GM12874 (cell line): ENCODE data around the gene DPYD.

Experiments
- TF ChIP-seq, protein P1 (sequence below): IDR thresholded peaks from 2 replicates; pipeline ENCODE4 v1.5.1; 2011; ENCODE audit warnings: low read depth, mild to moderate bottlenecking, control low read depth, low read length, moderate library complexity; ENCODE audit not compliant: insufficient read depth

Gene DPYD

DNA sequence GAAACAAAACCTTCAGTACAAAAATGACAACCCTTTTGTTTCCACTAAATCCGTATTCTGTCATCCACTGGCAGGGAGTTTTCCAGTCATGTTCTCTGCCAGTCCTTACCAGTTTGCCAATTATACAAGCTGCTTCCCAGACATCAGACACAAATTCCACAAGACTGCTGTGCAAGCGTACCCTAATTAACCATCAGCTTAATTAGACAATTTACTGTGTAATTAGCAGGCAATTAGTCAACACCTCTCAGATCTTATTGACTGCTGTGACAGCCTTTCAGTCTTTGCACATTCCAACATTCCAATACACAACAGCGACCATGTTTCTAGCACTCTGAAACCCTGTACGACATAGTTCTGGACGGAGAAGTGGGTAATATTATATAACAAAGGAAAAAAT, 420.1 kb downstream of the DPYD start:
- TF ChIP-seq, protein P1, sequence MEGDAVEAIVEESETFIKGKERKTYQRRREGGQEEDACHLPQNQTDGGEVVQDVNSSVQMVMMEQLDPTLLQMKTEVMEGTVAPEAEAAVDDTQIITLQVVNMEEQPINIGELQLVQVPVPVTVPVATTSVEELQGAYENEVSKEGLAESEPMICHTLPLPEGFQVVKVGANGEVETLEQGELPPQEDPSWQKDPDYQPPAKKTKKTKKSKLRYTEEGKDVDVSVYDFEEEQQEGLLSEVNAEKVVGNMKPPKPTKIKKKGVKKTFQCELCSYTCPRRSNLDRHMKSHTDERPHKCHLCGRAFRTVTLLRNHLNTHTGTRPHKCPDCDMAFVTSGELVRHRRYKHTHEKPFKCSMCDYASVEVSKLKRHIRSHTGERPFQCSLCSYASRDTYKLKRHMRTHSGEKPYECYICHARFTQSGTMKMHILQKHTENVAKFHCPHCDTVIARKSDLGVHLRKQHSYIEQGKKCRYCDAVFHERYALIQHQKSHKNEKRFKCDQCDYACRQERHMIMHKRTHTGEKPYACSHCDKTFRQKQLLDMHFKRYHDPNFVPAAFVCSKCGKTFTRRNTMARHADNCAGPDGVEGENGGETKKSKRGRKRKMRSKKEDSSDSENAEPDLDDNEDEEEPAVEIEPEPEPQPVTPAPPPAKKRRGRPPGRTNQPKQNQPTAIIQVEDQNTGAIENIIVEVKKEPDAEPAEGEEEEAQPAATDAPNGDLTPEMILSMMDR = no peak

DNA sequence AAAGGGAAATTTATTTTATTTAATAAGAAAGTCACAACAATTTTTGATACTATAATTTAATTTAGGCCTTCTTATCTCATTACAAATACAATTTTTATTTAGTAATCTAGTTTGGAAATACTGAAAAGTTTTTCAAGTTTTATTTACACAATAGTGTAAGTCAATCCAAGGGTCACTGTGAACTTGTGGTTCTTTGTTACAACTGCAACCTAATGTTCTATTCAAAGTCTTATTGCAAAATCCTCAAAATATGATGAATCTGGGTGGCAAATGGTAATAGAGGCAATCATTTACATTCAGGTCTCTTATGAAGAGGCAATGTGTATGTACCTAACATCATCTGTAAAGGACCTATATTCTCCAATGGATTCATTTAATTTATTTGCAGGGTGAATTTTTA, 421.2 kb downstream of the DPYD start:
- TF ChIP-seq, protein P1 = no peak

DNA sequence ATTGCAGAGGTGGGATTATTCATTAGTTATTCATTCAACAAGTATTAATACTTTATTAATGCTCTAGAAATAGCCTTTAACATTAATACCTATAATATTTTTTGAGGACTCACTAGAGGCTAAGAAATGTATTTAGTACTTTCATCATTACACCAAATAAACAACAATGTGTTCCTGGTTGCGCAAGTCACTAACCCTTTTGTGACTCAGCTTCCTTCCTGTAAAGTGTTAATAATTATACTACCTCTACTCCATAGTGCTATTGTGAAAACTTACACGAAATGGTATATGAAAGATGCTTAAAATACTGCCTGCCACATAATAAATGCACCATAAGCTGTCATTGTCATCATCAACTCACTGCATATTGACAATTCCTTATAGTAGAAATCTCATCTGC, 431.0 kb downstream of the DPYD start:
- TF ChIP-seq, protein P1 = no peak

DNA sequence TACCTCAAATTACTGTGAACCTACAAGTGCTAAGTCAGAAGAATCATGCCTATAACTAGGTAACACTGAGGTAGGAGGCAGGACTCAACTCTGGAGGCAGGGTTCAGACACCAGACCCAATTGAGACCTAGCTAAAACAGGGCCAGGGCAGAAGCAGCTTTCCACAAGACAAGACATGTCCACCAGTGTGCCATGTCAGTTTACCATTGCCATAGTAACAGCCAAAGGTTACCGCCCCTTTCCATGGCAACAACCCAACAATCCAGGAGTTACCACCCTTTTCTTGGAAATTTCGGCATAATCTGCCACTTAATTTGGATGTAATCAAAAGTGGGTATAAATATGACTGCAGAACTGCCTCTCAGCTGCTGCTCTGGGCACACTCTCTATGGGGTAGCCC, 432.3 kb downstream of the DPYD start:
- TF ChIP-seq, protein P1 = no peak

DNA sequence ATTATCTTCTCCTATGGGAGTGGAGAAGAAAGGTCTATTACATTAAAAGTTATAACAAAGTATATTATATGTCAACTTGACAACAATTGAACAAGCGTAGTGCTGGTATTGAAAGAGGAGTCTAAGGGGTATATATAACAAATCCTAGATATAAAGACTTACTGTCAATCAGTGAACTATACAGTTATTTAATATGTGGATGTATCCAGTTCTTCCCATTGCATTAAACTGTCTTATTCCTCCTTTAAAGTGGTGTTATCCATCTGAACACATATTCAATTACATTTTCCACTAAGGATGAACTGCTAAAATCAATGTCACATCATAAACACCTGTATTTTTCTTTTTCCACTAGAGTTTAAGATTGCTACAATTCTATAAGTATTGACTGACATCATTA, 438.8 kb downstream of the DPYD start:
- TF ChIP-seq, protein P1 = no peak

DNA sequence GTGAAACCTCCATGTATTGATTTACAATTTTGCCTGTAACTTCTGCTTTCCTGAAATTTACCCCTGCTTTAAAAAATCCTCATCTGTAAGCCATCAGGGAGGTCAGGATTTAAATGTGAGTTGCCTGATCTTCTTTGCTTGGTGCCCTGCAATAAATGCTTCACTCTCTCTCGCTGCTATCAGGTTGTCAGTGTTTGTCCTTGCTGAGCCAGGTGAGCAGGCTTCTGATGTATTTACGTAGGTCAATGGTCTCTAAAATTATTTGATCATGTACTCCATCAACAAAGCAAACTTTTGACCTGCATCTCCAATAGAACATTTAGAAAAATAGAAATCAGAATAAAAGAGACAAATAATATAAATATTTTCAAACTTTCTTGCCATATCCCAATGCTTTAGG, 453.4 kb downstream of the DPYD start:
- TF ChIP-seq, protein P1 = no peak

DNA sequence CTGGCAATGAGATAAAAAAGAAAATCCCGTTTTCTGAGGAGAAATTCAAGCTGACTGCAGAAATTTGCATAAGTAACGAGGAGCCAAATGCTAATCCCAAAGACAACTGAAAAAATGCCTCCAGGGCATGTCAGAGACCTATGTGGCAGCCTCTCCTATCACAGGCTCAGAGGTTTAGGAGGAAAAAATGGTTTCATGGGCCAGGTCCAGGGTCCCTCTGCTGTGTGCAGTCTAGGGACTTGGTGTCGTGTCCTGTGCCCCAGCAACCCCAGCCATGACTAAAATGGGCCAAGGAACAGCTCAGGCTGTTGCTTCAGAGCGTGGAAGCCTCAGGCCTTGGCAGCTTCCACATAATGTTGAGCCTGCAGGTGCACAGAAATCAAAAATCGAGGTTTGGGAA, 456.5 kb downstream of the DPYD start:
- TF ChIP-seq, protein P1 = no peak

DNA sequence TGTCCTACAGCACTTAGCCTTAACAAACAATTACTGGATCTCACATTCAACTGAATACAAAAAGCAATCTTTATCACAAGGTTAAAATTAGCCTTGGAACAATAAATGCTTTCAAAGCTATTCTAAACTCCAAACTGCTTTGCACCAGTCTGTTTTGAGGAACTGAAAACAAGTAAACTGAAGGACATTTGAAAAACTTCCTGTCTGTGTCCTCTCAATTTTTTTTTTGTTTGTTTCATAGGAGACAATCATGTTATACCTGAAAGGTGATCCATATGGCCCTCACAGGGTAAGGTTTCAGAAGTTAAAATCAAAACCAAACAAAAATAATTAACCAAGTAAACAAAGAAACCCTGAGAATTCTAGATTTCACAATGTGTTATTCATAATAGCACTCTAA, 459.1 kb downstream of the DPYD start:
- TF ChIP-seq, protein P1 = no peak
